Tibial nerve (tissue), 4 donors: ENCODE measurements around the gene ABCD2. TPM values are rescaled to one million over a fixed set of nuclear protein-coding genes. Genes with fewer than 3 reads are reported as not detected.
"Not testable (repeated sequence)": the region's sequence is repeated elsewhere in the genome, so short reads cannot be mapped to it uniquely, and the experiment has no call there.

Experiments
- DNase-seq, 2 donors: peaks; one replicate each; pipeline ENCODE4 v3.0.0-alpha.2; 2019; ENCODE audit warnings: low spot score in 2 of 2
- H3K27ac ChIP-seq, 4 donors: fragments of 200-600 bp; sonication (generic) in 3 of 4; one replicate each; pipeline ENCODE4 v1.5.1; 2017 to 2019; ENCODE audit warnings: mild to moderate bottlenecking in 1 of 4
- H3K27me3 ChIP-seq, 2 donors: fragments of 200-600 bp; sonication (generic) in 1 of 2; one replicate each; pipeline versions ENCODE4 v1.5.1 to v1.6.0; 2017 to 2019
- H3K36me3 ChIP-seq, 3 donors: fragments of 200-600 bp; sonication (generic); one replicate each; pipeline ENCODE4 v1.5.1; 2018 to 2019
- H3K4me1 ChIP-seq, 4 donors: fragments of 200-600 bp; sonication (generic) in 3 of 4; one replicate each; pipeline ENCODE4 v1.5.1; 2017 to 2019
- H3K4me3 ChIP-seq, 4 donors: fragments of 200-600 bp; sonication (generic) in 3 of 4; one replicate each; pipeline ENCODE4 v1.5.1; 2017 to 2019; ENCODE audit warnings: mild to moderate bottlenecking in 1 of 4, moderate library complexity in 1 of 4
- H3K9me3 ChIP-seq, 4 donors: fragments of 200-600 bp; sonication (generic) in 3 of 4; one replicate each; pipeline ENCODE4 v1.5.1; 2017 to 2019
- EP300 ChIP-seq, 2 donors: sonication (generic); formaldehyde crosslinking; IDR thresholded peaks; one replicate each; pipeline ENCODE4 v1.6.1; 2017; ENCODE audit warnings: antibody characterized with exemption in 2 of 2, mild to moderate bottlenecking in 1 of 2
- POLR2A ChIP-seq, 2 donors: fragments of 450-650 bp; IDR thresholded peaks; one replicate each; pipeline ENCODE4 v1.6.1; 2017; ENCODE audit warnings: antibody characterized with exemption in 2 of 2, mild to moderate bottlenecking in 2 of 2, moderate library complexity in 2 of 2
- WGBS, 2 donors: methylation state at CpG; one replicate each; pipeline ENCODE4 v1.1.5; 2018; 5-methylcytosine and 5-hydroxymethylcytosine counted together
- total RNA-seq, 4 donors: library from RNA; depleted of rRNA; stranded (reverse); fragments of >200 nt; gene quantifications; one replicate each; pipeline ENCODE4 v1.1.0, GENCODE V29; 2016
- TF ChIP-seq, protein P1 (sequence below), 5 experiments: fragments of 200-600 bp in 3 of 5; fragments of 450-650 bp in 2 of 5; sonication (generic) in 3 of 5; IDR thresholded peaks; one replicate each; pipeline ENCODE4 v1.5.1; 2016 to 2019; ENCODE audit warnings: antibody characterized with exemption in 5 of 5, mild to moderate bottlenecking in 3 of 5, moderate library complexity in 2 of 5

ABCD2 gene
- total RNA-seq, 4 donors from 2014 or later, result 4.8 to 8.8 (median 7.7) TPM

DNA sequence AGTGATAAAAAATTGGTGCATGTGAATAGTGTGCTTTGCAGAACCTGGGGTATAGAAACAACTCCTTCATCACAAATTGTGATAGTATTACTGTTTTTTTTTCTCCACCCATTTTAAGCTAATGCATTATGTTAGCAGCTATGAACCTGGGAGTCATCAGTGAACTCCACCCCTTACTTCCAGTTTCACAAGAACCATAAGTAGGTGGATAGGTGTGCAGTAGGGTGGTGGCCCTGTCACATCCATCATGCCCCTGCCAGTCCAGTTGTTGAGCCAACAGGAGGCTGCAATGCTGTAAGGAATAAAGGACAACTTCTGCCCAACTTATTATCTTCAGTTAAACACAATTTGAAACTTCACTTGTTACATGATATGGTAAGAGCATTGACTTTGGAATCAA, 85.7 kb downstream of the ABCD2 start:
- TF ChIP-seq POLR2A (IDR thresholded peaks at IDR 0.05), result no peak
- TF ChIP-seq, protein P1, sequence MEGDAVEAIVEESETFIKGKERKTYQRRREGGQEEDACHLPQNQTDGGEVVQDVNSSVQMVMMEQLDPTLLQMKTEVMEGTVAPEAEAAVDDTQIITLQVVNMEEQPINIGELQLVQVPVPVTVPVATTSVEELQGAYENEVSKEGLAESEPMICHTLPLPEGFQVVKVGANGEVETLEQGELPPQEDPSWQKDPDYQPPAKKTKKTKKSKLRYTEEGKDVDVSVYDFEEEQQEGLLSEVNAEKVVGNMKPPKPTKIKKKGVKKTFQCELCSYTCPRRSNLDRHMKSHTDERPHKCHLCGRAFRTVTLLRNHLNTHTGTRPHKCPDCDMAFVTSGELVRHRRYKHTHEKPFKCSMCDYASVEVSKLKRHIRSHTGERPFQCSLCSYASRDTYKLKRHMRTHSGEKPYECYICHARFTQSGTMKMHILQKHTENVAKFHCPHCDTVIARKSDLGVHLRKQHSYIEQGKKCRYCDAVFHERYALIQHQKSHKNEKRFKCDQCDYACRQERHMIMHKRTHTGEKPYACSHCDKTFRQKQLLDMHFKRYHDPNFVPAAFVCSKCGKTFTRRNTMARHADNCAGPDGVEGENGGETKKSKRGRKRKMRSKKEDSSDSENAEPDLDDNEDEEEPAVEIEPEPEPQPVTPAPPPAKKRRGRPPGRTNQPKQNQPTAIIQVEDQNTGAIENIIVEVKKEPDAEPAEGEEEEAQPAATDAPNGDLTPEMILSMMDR (IDR thresholded peaks at IDR 0.05), result no peak
- no peak for TF ChIP-seq EP300 (IDR thresholded peaks at IDR 0.05)
- Histone ChIP-seq H3K4me3 (no peak overlapping the region), H3K9me3 (no peaks in the 10 kb centered on the region), H3K27ac (no peak overlapping the region), H3K27me3 (no peaks in the 10 kb centered on the region), H3K36me3 (no peaks in the 10 kb centered on the region), H3K4me1 (no peaks in the 10 kb centered on the region)
- no peak for DNase-seq

DNA sequence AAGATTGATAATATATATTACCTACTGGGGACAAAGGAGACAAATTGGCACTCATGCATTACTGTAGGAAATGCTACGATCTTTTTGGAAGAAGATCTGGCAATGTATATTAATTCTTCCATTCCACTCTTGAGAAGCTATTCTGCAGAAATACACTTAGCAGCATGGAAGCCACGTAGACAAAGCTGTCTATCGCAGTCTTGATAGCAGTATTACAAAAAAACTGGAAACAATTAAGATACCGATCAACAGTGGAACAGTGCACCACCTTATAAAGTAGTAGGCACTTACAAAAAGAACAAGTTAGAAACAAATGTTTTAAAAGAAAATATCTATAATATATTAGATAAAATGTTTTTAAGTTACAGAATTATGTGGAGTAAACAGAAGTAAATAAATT, 87.2 kb downstream of the ABCD2 start:
- 90 to 93% methylated on average over 4 of the region's 4 CpGs for WGBS, 2 donors
- H3K27me3 ChIP-seq, result no peaks in the 10 kb centered on the region
- no peak overlapping the region for H3K27ac ChIP-seq
- TF ChIP-seq POLR2A (IDR thresholded peaks at IDR 0.05), result no peak
- TF ChIP-seq, protein P1 (IDR thresholded peaks at IDR 0.05), result no peak
- TF ChIP-seq EP300 (IDR thresholded peaks at IDR 0.05), result no peak
- H3K9me3 ChIP-seq, result no peaks in the 10 kb centered on the region
- DNase-seq, result no peak
- no peak overlapping the region for H3K4me3 ChIP-seq
- H3K36me3 ChIP-seq, result no peaks in the 10 kb centered on the region
- no peaks in the 10 kb centered on the region for H3K4me1 ChIP-seq

DNA sequence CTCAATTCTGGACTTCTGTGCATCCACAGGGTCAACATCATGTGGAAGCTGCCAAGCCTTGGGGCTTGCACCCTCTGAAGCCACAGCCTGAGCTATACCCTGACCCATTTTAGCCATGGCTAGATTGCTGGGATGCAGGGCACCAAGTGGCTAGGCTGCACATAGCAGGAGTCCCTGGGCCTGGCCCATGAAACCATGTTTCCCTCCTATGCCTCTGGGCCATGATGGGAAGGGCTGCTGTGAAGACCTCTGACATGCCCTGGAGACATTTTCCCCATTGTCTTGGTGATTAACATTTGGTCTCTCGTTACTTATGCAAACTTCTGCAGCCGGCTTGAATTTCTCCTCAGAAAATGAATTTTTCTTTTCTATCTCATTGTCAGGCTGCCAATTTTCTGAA, 92.6 kb downstream of the ABCD2 start:
- 41 to 54% methylated on average over 2 of the region's 2 CpGs for WGBS, 2 donors
- TF ChIP-seq EP300 (IDR thresholded peaks at IDR 0.05), result no peak
- TF ChIP-seq, protein P1 (IDR thresholded peaks at IDR 0.05), result no peak
- TF ChIP-seq POLR2A (IDR thresholded peaks at IDR 0.05), result no peak
- DNase-seq, result no peak
- no peak overlapping the region for H3K27ac ChIP-seq
- H3K27me3 ChIP-seq, result no peaks in the 10 kb centered on the region
- H3K4me1 ChIP-seq, result no peaks in the 10 kb centered on the region
- H3K9me3 ChIP-seq, result peaks cover 0 to 13% (median 0%) of the 10 kb centered on the region in 4 donors
- H3K4me3 ChIP-seq, result no peak overlapping the region
- H3K36me3 ChIP-seq, result no peaks in the 10 kb centered on the region

DNA sequence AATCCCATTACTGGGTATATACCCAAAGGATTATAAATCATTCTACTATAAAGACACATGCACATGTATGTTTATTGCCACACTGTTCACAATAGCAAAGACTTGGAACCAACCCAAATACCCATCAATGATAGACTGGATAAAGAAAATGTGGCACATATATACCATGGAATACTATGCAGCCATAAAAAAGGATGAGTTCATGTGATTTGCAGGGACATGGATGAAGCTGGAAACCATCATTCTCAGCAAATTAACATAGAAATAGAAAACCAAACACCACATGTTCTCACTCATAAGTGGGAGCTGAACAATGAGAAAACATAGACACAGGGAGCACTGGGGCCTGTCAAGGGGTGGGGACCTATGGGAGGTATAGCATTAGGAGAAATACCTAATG, 97.4 kb downstream of the ABCD2 start:
- not testable (repeated sequence) for DNase-seq, H3K27me3 ChIP-seq, H3K36me3 ChIP-seq, H3K27ac ChIP-seq, H3K4me3 ChIP-seq, H3K4me1 ChIP-seq
- H3K9me3 ChIP-seq, result peaks cover 0 to 20% (median 0%) of the 10 kb centered on the region in 4 donors

DNA sequence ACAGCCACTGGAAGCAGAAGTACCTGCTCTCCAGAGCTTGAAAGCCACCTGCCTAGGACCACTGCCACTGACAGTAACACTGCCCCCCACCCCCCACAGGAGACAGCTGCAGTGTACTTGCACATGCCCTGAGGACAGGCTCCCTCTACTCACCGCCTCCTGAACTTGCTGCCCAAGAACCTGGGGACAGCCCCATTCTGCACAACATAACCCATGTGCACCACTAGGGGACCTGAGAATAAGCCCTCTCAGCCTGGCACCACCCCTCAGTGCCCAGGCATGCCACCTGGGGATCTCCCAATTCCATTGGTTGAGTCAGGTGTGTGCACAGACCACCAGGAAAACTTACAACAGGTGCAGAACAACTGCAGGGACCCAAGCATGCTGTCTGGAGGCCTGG, 109.6 kb downstream of the ABCD2 start:
- Histone ChIP-seq H3K9me3 (peaks cover 0 to 27% (median 0%) of the 10 kb centered on the region in 4 donors), H3K27ac (no peak overlapping the region), H3K4me3 (no peak overlapping the region), H3K36me3 (no peaks in the 10 kb centered on the region), H3K27me3 (no peaks in the 10 kb centered on the region), H3K4me1 (no peaks in the 10 kb centered on the region)
- no peak for DNase-seq
- TF ChIP-seq POLR2A (IDR thresholded peaks at IDR 0.05), result no peak
- TF ChIP-seq, protein P1 (IDR thresholded peaks at IDR 0.05), result no peak
- TF ChIP-seq EP300 (IDR thresholded peaks at IDR 0.05), result no peak
- 88% methylated on average over 1 of the region's 1 CpG; no CpG with 5 or more reads in 1 of the 2 donors for WGBS, 2 donors

DNA sequence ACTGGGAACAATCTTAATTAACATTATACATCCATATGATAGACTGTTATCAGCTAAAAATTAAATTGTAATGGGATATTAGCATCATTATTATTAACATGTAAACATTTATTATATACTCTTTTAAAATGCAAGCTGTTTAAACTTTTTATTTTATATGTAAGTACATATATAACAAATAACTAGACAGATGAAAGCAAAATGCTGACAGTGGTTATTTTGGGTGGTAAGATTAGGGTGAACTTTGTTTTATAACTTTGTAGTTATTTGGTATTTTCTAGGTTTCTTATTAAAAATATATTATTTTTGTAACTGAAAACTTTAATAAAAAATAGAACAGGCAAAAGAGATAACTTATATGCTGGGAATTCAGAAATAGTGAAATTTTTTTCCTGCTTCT, 114.0 kb downstream of the ABCD2 start:
- Histone ChIP-seq H3K36me3 (no peaks in the 10 kb centered on the region), H3K27ac (no peak overlapping the region), H3K9me3 (peaks cover 0 to 13% (median 0%) of the 10 kb centered on the region in 4 donors), H3K4me1 (no peaks in the 10 kb centered on the region), H3K27me3 (no peaks in the 10 kb centered on the region), H3K4me3 (no peak overlapping the region)
- no peak for TF ChIP-seq EP300 (IDR thresholded peaks at IDR 0.05)
- no peak for TF ChIP-seq POLR2A (IDR thresholded peaks at IDR 0.05)
- TF ChIP-seq, protein P1 (IDR thresholded peaks at IDR 0.05), result no peak
- DNase-seq, result no peak
